OCI-LY7 (cell line): ENCODE results near the gene TKT. TPM values are rescaled to one million over a fixed set of nuclear protein-coding genes. Genes with fewer than 3 reads are reported as not detected.
A peak's percentile ranks its signal among the peaks of the same experiment; 100 is the strongest.

Experiments
- BruUV-seq: library from RNA; stranded (reverse); fragments of 400-500 nt; replicated peaks from 2 replicates; lab custom pipeline; 2021; lab: Mats Ljungman, UMichigan
- CTCF ChIA-PET: fragments of 300-600 bp; sonication (Branson Sonifier 250); formaldehyde crosslinking; loops from one replicate; lab custom pipeline; 2022; ENCODE audit warnings: antibody characterized with exemption; ENCODE audit not compliant: unreplicated experiment; lab: Charles Lee
- POLR2A ChIA-PET: fragments of 300-600 bp; sonication (Branson Sonifier 250); formaldehyde crosslinking; loops from one replicate; lab custom pipeline; 2022; ENCODE audit warnings: antibody characterized with exemption; lab: Charles Lee
- DNase-seq: peaks from one replicate; pipeline ENCODE4 v3.0.0-alpha.2; 2015; ENCODE audit warnings: low spot score
- H2AFZ ChIP-seq: fragments of 200-600 bp; sonication (generic), shearing (Covaris generic); 2 replicates; pipeline ENCODE4 v1.6.1; 2014; ENCODE audit warnings: mild to moderate bottlenecking, antibody characterized with exemption, low read length, moderate library complexity
- H3K27ac ChIP-seq: fragments of 200-600 bp; sonication (generic); 2 replicates; pipeline ENCODE4 v1.5.1; 2014; ENCODE audit warnings: mixed run types, low read depth, mild to moderate bottlenecking, moderate library complexity, low read length, inconsistent platforms; ENCODE audit not compliant: poor library complexity, severe bottlenecking
- H3K36me3 ChIP-seq: fragments of 200-600 bp; sonication (generic); 2 replicates; pipeline ENCODE4 v1.6.1; 2014; ENCODE audit warnings: mild to moderate bottlenecking, antibody characterized with exemption, low read length, moderate library complexity, mixed read lengths; ENCODE audit not compliant: insufficient read depth
- H3K4me1 ChIP-seq: fragments of 200-600 bp; sonication (generic); 2 replicates; pipeline ENCODE4 v1.5.1; 2014; ENCODE audit warnings: mild to moderate bottlenecking, low read length; ENCODE audit not compliant: insufficient read depth, poor library complexity, severe bottlenecking
- H3K4me2 ChIP-seq: fragments of 200-600 bp; sonication (generic); 2 replicates; pipeline ENCODE4 v1.6.1; 2014; ENCODE audit warnings: mild to moderate bottlenecking, low read length
- H3K4me3 ChIP-seq: fragments of 200-600 bp; sonication (generic); 2 replicates; pipeline ENCODE4 v1.5.1; 2014; ENCODE audit warnings: mild to moderate bottlenecking, low read depth, low read length; ENCODE audit not compliant: poor library complexity, severe bottlenecking
- H3K79me2 ChIP-seq: fragments of 200-600 bp; sonication (generic); 2 replicates; pipeline ENCODE4 v1.6.1; 2016; ENCODE audit warnings: low read depth, mild to moderate bottlenecking, low read length, moderate library complexity, mixed read lengths; ENCODE audit not compliant: insufficient read depth
- H3K9me2 ChIP-seq: fragments of 200-600 bp; sonication (generic); 2 replicates; pipeline ENCODE4 v1.6.1; 2016; ENCODE audit warnings: mild to moderate bottlenecking, low read length, mixed read lengths; ENCODE audit not compliant: insufficient read depth
- H3K9me3 ChIP-seq: fragments of 200-600 bp; sonication (generic); 2 replicates; pipeline ENCODE4 v1.6.1; 2014; ENCODE audit warnings: mild to moderate bottlenecking, mixed run types, low read length, mixed read lengths
- H4K20me1 ChIP-seq: fragments of 200-600 bp; sonication (generic); 2 replicates; pipeline ENCODE4 v1.6.1; 2014; ENCODE audit warnings: mild to moderate bottlenecking, antibody characterized with exemption, low read length, moderate library complexity, mixed read lengths; ENCODE audit not compliant: insufficient read depth
- EZH2phosphoT487 ChIP-seq: fragments of 200-600 bp; sonication (generic); IDR thresholded peaks from 2 replicates; pipeline ENCODE4 v1.6.1; 2018; ENCODE audit warnings: low read depth, borderline replicate concordance, mild to moderate bottlenecking, mixed run types, antibody characterized with exemption, low read length, moderate library complexity, mixed read lengths
- intact Hi-C: fragments of 100-400 bp; cut with micrococcal nuclease; formaldehyde crosslinking; loops from one replicate; pipeline ENCODE4 v1.10.0; 2022; ENCODE audit not compliant: unreplicated experiment
- total RNA-seq, 2 experiments: library from RNA; depleted of rRNA in 1 of 2; stranded (reverse); fragments of >200 nt in 1 of 2; shearing (Covaris generic) in 1 of 2; gene quantifications; 2 replicates each; pipeline ENCODE4 v1.2.3, GENCODE V29; 2014 to 2022
- TF ChIP-seq, protein P1 (sequence below): fragments of 200-600 bp; sonication (generic); conservative IDR thresholded peaks from 2 replicates; pipeline ENCODE4 v1.5.1; 2014; ENCODE audit warnings: mild to moderate bottlenecking, antibody characterized with exemption, low read length, moderate library complexity, mixed read lengths

Gene TKT
- total RNA-seq, 2 experiments from 2014 or later: 325 to 386 TPM

DNA sequence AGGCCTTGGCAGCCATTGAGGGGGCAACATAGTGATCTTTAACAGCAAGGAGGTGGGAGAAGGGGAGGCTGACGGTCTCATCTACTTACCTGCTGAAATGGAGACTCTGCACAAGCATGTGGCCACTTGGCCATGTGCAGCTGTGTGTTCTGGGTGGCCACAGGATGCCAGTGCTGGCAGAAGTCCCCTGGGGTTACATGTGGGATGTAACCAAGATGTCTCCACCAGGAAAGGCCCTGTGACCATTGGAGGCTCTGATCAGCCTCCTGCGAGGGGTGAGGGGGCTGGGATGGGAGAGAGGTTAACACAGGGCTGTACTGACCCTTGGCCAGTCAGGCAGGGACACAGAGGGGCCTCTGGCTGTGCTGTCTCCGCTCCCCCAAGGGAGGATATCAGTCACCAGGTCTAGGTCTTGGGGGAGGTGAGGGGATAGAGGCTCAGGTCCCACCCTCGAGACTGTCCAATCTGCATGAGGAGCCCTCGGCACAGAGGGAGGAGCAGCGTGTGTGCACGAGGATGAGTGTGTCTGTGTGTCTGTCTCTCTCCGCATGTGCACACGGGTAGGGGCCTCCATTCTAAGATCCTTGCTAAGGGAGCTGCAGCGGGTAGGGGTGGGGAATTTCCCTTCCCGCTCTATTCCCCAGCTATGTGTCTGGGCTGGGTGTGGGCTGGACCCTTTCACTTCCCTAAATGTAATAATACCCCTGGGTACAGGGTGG is 75.4 kb downstream of the TKT start:
- peak overlapping the region; percentile 87 for H3K27ac ChIP-seq
- H4K20me1 ChIP-seq: no peaks in the 10 kb centered on the region
- POLR2A ChIA-PET: interaction anchor here (0.6 to 4.0 kb wide), 10 partner anchors 10 to 302 kb away, joined by 3 to 24 read pairs (median 4); partner anchors contain the start of gene PRKCD
- BruUV-seq: no TSS peak
- TF ChIP-seq, protein P1, sequence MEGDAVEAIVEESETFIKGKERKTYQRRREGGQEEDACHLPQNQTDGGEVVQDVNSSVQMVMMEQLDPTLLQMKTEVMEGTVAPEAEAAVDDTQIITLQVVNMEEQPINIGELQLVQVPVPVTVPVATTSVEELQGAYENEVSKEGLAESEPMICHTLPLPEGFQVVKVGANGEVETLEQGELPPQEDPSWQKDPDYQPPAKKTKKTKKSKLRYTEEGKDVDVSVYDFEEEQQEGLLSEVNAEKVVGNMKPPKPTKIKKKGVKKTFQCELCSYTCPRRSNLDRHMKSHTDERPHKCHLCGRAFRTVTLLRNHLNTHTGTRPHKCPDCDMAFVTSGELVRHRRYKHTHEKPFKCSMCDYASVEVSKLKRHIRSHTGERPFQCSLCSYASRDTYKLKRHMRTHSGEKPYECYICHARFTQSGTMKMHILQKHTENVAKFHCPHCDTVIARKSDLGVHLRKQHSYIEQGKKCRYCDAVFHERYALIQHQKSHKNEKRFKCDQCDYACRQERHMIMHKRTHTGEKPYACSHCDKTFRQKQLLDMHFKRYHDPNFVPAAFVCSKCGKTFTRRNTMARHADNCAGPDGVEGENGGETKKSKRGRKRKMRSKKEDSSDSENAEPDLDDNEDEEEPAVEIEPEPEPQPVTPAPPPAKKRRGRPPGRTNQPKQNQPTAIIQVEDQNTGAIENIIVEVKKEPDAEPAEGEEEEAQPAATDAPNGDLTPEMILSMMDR: no peak
- TF ChIP-seq EZH2phosphoT487: no peak
- intact Hi-C loops: loop anchor here (1.0 kb wide), 1 partner anchor 12 kb away; no protein-coding TSS in a partner anchor
- no peak overlapping the region for H2AFZ ChIP-seq
- peaks cover 86% of the 10 kb centered on the region for H3K36me3 ChIP-seq
- DNase-seq: peak; percentile 86
- no peaks in the 10 kb centered on the region for H3K9me2 ChIP-seq
- peak overlapping the region; percentile 71 for H3K4me2 ChIP-seq
- H3K9me3 ChIP-seq: no peaks in the 10 kb centered on the region
- CTCF ChIA-PET: interaction anchor here (1.0 to 1.9 kb wide), 3 partner anchors 8 to 15 kb away, joined by 7 to 9 read pairs (median 8); no protein-coding TSS in a partner anchor
- peaks cover 32% of the 10 kb centered on the region for H3K79me2 ChIP-seq
- H3K4me1 ChIP-seq: peaks cover 63% of the 10 kb centered on the region
- peak overlapping the region; percentile 44 for H3K4me3 ChIP-seq

DNA sequence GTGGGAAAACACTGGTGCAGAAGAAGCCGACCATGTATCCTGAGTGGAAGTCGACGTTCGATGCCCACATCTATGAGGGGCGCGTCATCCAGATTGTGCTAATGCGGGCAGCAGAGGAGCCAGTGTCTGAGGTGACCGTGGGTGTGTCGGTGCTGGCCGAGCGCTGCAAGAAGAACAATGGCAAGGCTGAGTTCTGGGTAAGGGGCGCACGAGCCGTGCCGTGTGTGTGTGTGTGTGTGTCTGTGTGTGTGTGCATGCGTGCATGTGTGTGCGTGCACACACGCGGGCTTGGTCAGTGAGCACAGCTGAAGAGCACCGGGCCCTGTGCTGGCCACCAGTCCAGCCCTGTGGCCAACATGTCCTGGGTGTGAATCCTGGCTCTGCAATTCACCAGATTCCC is 76.2 kb downstream of the TKT start:
- Histone ChIP-seq H3K79me2 (peaks cover 41% of the 10 kb centered on the region), H3K4me1 (peaks cover 72% of the 10 kb centered on the region), H4K20me1 (no peaks in the 10 kb centered on the region), H3K27ac (peak overlapping the region; percentile 87), H2AFZ (no peak overlapping the region), H3K4me2 (peak overlapping the region; percentile 71), H3K9me2 (no peaks in the 10 kb centered on the region), H3K4me3 (peak overlapping the region; percentile 44), H3K36me3 (peaks cover 86% of the 10 kb centered on the region), H3K9me3 (no peaks in the 10 kb centered on the region)
- CTCF ChIA-PET: interaction anchor here (0.7 to 1.5 kb wide), 2 partner anchors 10 to 16 kb away, joined by 3 to 7 read pairs; no protein-coding TSS in a partner anchor
- no TSS peak for BruUV-seq
- intact Hi-C loops: no loop called here
- DNase-seq: no peak
- TF ChIP-seq, protein P1: no peak
- TF ChIP-seq EZH2phosphoT487: no peak
- POLR2A ChIA-PET: interaction anchor here (0.8 to 4.0 kb wide), 6 partner anchors 9 to 43 kb away, joined by 3 to 24 read pairs (median 4); partner anchors contain the start of gene PRKCD
